LNCaP clone FGC (cell line): ENCODE results near the gene SYTL5.

Experiments
- DNase-seq: peaks from one replicate; pipeline ENCODE4 v3.0.0-alpha.2; 2011; ENCODE audit warnings: low read depth
- H3K4me3 ChIP-seq: 2 replicates; pipeline ENCODE4 v1.5.1; 2011; ENCODE audit warnings: mild to moderate bottlenecking, low read depth, low read length, control low read depth
- CTCF ChIP-seq: IDR thresholded peaks from 2 replicates; pipeline ENCODE4 v1.5.1; 2012; ENCODE audit warnings: mild to moderate bottlenecking; ENCODE audit not compliant: control insufficient read depth, insufficient read depth; ENCODE audit errors: extremely low read depth

Gene SYTL5

GRCh38 chrX:38109042-38109898 lies 102.9 kb downstream of the SYTL5 start:
- no peak overlapping the region for H3K4me3 ChIP-seq
- DNase-seq = no peak
- TF ChIP-seq CTCF = no peak

GRCh38 chrX:38110231-38110630 lies 103.9 kb downstream of the SYTL5 start:
- H3K4me3 ChIP-seq = no peak overlapping the region
- DNase-seq = no peak
- no peak for TF ChIP-seq CTCF

- peak; percentile 51 for DNase-seq
These were observed 104.8 kb downstream of the SYTL5 start for GRCh38 chrX:38111196-38111595.

GRCh38 chrX:38112566-38112965 lies 106.2 kb downstream of the SYTL5 start:
- H3K4me3 ChIP-seq = no peak overlapping the region
- DNase-seq = no peak
- TF ChIP-seq CTCF = no peak

More at GRCh38 chrX:38111196-38111595, 104.8 kb downstream of the SYTL5 start:
- H3K4me3 ChIP-seq = no peak overlapping the region
- TF ChIP-seq CTCF = no peak

GRCh38 chrX:38116706-38117105 lies 110.4 kb downstream of the SYTL5 start:
- DNase-seq = no peak
- no peak for TF ChIP-seq CTCF
- H3K4me3 ChIP-seq = no peak overlapping the region

- DNase-seq = peak; percentile 53
- H3K4me3 ChIP-seq = no peak overlapping the region
- no peak for TF ChIP-seq CTCF
These were observed 111.1 kb downstream of the SYTL5 start for GRCh38 chrX:38117485-38117884.

- no peak overlapping the region for H3K4me3 ChIP-seq
- no peak for TF ChIP-seq CTCF
- no peak for DNase-seq
These were observed 117.6 kb downstream of the SYTL5 start for GRCh38 chrX:38124000-38124399.
